GM18909 (cell line): Measurements from ENCODE around the gene KIAA0586.
"Not testable (repeated sequence)": the region's sequence is repeated elsewhere in the genome, so short reads cannot be mapped to it uniquely, and the experiment has no call there.

Source experiments
- ATAC-seq: cut with Tn5 transposase; IDR thresholded peaks from one replicate; pipeline ENCODE4 v1.9.1; 2021; ENCODE audit warnings: mild to moderate bottlenecking; ENCODE audit not compliant: unreplicated experiment, poor library complexity

KIAA0586 gene

GRCh38 chr14:58540749-58541632 is 113.5 kb downstream of the KIAA0586 start:
- ATAC-seq: no peak

GRCh38 chr14:58541633-58542022 is 114.1 kb downstream of the KIAA0586 start:
- no peak for ATAC-seq

DNA sequence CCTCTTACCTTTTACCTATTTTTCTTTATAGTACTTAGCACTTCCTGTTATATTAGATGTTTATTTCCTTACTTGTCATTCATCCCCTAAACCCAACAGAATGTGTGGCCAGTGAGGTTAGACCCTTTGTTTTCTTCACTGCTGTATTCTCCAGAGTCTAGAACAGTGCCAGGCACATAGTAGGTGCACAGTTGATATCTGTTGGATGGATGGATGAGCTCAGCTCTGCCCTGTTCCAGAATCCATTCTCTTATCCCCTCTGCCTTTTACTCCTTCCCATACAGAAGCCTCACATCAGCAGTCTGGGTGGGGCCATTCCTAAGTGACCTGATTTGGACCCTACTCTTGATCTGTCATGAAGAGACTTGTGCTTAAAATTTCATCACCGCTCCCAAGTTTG is 115.7 kb downstream of the KIAA0586 start:
- ATAC-seq: no peak

DNA sequence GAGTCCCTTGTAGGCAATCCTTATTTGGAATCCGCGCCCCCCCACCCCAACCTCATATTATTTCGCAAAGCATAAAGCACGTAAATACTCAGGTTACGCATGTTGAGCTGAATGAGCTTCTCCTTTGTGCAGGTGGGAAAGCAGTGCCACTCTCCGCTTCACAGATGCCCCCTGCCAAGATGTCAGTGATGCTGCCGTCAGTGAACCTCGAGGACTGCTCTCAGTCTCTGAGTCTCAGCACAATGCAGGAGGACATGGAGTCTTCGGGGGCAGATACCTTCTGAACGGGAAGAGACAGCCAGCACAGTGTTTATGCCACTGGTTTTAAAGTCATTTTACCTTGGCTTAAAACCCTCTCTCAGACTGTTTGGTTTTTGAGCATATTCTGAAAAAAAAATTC is 120.1 kb downstream of the KIAA0586 start:
- ATAC-seq: no peak

DNA sequence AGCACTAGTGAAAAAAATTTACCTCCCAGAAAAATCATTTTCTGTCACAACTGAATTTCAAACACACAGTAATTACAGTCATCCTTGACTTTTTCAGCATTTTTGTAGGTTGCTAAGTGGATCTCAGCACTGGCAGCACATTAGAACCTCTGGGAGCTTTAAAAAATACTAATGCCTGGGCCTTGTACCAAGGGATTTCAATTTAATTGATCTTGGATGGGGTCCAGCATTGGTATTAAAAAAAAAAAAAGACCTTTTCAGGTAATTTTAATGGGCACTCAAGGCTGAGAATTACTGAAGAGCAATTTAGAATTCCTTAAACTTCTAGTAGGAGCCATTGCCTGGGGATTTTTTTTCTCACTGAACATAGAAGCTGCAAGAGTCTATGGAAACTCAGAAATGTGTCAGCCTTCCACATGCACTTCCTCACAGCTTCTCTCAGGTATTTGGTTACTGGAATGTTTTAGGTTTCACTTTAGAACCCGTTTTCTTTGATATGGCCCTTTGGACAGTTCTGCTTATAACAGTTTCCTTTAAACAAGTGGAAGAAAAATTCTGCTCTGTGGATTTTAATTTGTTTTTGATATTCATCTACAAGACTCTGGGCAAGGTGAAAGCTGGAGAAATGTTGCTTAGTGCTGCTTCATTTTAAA is 121.7 kb downstream of the KIAA0586 start:
- no peak for ATAC-seq

DNA sequence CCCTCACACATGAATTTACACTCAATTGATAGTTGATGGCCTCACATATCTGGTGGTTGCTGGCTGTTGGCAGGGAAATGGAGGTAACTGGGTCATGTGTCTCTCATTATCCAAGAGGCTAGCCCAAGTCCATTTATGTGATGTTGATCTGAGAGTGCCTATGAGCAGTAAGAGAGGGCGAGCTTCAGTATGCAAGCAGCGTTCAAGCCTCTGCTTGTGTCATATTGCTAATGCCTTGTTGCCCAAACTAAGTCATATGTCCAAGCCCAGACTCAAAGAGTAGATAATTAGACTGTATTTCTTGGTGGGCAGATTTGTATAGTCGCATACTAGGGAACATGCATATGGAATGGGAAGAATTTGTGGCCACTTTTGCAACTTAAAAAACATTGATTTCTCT is 126.4 kb downstream of the KIAA0586 start:
- no peak for ATAC-seq

DNA sequence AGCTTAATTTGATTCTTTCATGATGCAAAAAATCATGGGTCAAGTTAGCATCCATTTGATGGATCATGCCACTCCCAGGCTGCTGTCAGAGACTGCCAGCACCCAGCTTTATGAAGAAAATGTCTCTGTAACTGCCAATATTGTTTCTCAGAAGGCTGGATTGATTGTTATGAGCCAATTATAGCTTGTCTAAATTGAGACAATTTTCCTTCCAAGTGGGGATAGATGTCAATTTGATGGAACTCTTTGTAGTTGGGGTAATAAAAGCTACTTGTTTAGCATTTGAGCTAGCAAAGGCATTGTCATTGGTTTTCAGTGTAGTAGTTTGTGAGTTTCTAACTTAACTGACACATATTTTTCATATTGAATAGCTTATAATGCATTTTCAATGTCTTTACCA is 128.1 kb downstream of the KIAA0586 start:
- ATAC-seq: no peak

- no peak for ATAC-seq
Observed at GRCh38 chr14:58557242-58557641, 129.7 kb downstream of the KIAA0586 start.

DNA sequence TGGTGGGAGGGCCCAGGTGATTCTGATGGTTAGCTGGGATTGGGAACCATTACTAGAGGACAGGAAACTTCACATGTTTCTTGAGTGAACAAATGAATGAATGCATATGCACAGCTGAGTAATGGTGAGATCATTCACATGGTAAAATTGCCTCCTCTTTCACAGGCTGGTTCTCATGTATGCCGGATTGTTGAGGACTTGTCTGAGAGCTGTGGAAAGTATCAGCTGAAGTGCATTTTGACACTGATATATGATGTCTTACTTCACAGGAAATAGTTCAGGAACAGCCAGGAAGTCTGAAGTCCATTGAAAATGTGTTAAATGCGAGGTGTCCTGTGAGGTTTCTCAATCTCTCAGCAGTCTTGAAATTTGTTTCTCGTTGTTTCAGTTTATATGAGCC is 132.7 kb downstream of the KIAA0586 start:
- no peak for ATAC-seq

- ATAC-seq: no peak
Observed at GRCh38 chr14:58562141-58562540, 134.6 kb downstream of the KIAA0586 start.

- no peak for ATAC-seq
Observed at GRCh38 chr14:58563978-58564377, 136.5 kb downstream of the KIAA0586 start.

DNA sequence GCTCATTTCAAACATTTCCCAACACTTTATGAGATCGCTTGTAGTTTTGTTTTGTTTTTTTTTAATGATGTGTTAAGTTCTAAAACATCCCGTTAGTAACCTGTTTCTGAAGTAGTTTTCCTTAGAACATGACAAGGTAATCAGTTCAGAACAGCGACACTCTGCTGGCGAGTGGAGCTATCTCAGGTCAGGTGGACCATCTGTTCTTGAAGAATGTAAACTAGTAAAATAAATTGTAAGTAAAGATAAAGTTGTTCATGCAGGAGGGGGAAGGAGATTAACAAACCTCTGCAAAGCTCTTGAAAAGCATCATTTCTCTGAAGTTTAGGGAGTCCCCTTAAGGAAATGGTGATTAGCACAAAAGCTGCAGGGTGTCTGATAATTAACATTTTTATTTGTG is 138.3 kb downstream of the KIAA0586 start:
- ATAC-seq: no peak

DNA sequence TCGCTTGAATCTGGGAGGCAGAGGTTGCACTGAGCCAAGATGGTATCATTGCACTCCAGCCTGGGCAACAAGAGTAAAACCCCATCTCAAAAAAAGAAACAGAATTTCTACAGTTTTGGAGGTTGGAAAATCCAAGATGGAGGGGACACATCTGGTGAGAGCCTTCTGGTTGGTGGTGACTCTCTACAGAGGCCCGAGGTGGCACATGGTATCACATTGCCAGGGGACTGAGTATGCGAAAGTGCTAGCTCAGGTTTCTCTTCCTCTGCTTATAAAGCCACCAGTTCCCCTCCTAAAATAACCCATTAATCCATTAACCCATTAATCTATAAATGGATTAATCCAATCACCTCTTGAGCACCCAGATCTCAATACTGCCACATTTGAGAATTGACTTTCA is 139.5 kb downstream of the KIAA0586 start:
- no peak for ATAC-seq

- ATAC-seq: no peak
Observed at GRCh38 chr14:58568322-58568721, 140.8 kb downstream of the KIAA0586 start.

- ATAC-seq: no peak
Observed at GRCh38 chr14:58571256-58571655, 143.7 kb downstream of the KIAA0586 start.

GRCh38 chr14:58571769-58572472 is 144.4 kb downstream of the KIAA0586 start:
- no peak for ATAC-seq

DNA sequence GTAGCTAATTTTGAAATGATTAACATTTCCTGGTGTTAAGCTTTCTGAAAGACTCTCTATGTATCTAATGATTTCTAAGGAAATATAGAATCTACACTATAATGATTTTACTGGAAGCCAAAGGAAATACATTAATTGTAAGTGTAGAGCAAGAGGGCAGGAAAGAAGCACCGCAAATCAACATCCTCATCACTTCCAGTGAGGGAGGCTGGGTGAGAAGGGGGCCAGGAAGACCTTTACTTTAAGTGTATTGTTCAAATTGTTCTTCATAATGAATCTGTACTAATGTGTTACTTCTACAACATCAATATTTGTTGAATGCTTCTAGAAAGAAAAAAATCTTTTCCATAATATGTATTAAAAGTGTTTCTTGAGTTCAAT is 144.9 kb downstream of the KIAA0586 start:
- ATAC-seq: no peak

GRCh38 chr14:58572863-58573262 is 145.3 kb downstream of the KIAA0586 start:
- no peak for ATAC-seq

- no peak for ATAC-seq
Observed at GRCh38 chr14:58574623-58575022, 147.1 kb downstream of the KIAA0586 start.

GRCh38 chr14:58575956-58576355 is 148.4 kb downstream of the KIAA0586 start:
- no peak for ATAC-seq

GRCh38 chr14:58580035-58580434 is 152.5 kb downstream of the KIAA0586 start:
- ATAC-seq: not testable (repeated sequence)
